ENCODE results near the gene RAPSN.

The RAPSN gene

DNA sequence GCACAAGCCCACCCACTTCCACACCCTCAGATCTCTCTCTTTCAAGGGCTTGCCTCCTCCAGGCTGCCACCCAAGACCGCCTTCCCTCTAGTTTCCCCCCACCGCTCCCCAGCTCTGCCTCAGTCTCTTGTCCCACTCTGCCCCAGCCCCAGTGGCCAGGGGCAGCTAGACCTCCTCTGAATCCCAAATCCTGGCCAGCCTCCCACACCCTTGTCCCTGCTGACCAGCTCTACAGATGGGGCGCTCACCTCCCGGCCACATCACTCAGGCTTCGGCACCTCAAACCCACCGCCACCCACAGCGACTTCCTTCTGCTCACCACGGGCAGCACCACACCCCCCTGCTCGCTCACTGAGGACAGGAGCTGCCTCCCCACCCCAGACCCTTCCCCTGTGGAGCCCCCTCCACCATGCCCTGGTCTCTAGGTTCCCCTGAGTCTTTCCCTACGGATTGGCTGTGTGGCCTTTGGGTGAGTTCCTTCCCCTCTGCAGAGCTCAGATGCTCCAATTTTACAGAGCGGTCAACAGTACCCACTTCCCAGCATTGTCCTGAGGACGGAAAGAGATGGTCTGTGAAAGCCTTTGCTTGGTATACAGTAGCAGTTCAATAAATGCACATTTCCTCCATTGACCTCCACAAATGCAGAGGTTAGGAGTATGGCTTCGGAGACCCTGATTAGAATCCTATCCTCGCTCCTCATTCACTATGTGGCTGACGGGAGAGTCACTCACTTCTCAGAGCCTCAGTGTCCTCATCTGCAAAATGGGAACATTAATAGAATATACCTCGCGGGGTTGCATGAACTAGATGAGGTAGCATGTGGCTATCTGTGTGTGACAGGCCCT, 59.1 kb downstream of the RAPSN start:
- DNase-seq (ENCODE audit: low read depth): no peak

DNA sequence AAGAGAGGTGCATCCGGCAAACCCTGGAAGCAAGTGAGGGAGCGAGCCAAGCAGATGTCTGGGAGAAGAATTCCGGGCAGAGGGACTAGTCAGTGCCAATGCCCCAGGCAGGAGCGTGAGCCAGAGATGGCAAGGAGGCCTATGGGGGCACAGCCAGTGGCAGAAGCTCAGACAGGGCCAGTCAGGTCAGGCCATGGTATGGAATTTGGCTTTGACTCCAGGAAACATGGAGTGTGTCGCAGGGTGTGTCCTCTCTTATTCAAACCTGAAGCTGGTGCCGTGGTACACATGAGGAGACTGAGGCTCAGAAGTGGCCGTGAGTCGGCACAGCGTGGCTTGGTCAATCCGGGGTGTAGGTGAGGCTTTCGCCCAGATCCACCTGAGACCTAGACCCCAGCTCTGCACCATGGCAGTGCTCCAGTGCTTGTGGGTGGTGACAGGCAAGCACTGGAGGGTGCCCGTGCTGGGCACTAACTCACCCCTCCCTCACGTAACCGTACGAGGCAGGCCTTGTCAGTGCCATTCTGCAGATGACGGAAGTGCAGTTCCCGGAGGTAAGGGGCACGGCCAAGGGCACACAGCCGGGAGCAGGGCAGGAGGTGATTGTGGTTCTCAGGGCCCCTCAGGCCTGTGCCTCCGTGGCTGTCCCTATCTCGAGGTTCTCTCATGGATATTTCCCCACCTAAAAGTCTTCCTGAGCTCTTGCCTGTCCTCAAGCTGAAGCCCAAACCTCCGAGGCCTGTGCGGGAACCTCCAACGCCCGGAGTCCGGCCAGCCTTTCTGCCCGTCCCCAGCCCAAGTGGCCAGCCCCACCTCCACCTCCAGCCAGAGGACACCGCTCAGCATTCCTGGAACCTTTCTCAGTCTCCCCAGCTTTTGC, 60.0 kb downstream of the RAPSN start:
- DNase-seq (ENCODE audit: low read depth): no peak

DNA sequence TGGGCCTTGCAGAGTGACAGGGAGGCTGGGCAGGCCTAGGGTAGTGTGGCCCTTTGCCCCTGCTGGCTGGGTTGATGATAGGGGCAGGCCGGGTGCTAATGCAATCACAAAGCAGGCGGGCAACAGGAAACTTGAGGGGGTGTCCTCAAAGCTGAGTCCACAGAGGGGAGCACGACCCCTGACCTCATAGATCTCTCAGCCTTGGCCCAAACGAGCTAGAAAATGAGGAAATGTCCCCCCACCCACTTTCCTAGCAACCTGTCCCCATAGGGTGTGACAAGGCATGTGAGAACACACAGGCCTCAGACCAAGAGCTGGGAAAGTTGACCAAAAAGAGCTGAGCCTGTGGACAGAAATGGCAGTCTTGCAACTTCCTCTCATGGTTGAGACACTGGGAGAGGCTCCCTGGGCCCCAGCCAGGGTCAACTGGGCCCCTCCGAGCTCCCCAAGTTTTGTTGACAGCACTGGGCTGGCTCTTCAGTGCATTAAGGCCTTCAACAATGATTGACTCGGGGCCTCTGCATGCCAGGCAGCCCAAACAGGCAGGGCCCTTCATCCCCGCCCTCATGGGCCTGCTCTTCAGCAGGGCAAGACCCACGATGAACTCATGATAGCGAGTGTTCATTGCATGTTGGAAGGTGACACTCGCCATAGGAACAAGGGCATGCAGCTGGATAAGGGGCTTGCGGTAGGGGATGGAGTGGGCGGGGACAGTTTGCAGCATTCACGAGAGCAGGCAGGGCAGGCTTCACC, 60.8 kb downstream of the RAPSN start:
- no peak for DNase-seq (ENCODE audit: low read depth)

Data from ELR (cell line).